ENCODE results near the gene KLHDC2.
"Not testable (repeated sequence)": the region's sequence is repeated elsewhere in the genome, so short reads cannot be mapped to it uniquely, and the experiment has no call there.

The KLHDC2 gene, protein sequence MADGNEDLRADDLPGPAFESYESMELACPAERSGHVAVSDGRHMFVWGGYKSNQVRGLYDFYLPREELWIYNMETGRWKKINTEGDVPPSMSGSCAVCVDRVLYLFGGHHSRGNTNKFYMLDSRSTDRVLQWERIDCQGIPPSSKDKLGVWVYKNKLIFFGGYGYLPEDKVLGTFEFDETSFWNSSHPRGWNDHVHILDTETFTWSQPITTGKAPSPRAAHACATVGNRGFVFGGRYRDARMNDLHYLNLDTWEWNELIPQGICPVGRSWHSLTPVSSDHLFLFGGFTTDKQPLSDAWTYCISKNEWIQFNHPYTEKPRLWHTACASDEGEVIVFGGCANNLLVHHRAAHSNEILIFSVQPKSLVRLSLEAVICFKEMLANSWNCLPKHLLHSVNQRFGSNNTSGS

DNA sequence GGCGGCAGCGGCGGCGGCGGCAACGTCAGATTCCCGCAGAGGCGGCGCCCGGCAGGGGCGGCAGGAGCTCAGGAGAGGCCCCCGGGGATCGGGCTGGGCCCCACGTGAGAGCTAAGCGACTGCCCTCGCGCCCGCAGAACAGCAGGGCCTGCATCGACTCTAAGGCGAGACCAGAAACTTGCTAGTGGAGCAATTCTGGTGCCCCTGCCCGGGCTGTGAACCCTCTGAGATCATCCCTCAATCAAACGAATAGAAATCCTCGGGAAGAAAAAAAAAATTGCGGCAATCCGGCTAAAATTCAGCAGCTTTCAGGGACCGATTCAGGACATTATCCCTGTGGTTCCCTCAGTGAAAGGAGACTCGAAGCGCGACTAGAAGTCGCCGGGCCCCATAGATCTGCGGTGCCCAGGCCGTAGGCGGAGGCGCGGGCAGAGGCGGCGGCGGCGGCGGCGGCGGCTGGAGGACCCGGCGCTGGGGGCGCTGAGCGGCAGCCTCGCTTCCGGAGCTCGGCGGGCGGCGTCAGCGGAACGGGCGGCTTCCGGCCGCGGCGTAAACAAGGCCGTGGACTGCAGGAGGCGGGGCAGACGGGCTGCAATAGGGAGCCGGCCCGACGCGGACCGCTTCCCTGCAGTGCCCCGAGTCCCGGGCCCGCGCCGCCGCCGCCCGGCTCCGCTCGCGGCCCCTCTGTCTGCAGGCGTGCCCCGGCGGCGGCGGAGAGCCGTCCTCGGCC, at the start of gene KLHDC2:
Gene KLHDC2 (plus strand): TSS at position 583 of the 730 bp plus-strand sequence. CDS start 316 bp downstream, outside the sequence.
- peak; percentile 70 for DNase-seq (ENCODE audit: low read depth)

DNA sequence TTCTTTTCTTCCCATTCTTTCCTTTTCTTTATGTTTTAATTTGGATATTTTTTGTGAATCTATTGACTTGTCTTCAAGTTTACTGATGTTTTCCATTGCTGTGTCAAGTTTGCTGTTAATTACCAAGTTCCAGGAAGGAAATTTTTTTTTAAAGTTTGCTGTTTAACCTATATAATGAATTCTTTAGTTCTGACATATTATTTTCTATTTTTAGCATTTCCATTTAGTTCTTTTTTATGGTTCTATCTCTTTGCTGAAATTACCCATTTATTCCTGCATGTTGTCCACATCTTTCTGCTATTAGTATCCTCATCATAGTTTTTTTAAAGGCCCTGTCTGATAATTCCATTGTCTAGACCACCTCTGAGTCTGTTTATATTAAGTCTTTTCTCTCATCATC, 47.2 kb upstream of the KLHDC2 start:
- no peak for DNase-seq (ENCODE audit: low read depth)

DNA sequence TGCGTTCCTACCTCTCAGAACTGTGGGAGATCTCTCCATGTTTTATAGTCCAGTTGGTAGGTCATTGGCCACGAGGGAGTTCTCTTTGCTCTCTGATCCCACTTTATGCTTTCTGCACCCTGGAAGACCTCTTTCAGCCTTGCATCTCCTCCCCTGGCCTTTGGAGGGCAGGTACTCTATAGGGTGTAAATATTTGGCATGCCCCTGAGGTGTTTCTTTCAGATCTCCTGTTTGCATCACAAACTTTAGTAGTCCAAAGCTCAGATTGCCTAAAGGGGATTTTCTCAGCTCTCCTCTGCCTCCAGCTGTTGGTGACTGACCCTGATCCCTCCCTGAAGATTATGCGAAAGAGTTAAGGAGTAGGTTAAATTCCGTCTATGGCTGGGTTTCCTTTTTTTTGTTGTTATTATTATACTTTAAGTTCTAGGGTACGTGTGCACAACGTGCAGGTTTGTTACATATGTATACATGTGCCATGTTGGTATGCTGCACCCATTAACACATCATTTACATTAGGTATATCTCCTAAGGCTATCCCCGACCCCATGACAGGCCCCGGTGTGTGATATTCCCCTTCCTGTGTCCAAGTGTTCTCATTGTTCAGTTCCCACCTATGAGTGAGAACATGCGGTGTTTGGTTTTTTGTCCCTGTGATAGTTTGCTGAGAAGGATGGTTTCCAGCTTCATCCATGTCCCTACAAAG, 46.1 kb upstream of the KLHDC2 start:
- not testable (repeated sequence) for DNase-seq (ENCODE audit: low read depth)

DNA sequence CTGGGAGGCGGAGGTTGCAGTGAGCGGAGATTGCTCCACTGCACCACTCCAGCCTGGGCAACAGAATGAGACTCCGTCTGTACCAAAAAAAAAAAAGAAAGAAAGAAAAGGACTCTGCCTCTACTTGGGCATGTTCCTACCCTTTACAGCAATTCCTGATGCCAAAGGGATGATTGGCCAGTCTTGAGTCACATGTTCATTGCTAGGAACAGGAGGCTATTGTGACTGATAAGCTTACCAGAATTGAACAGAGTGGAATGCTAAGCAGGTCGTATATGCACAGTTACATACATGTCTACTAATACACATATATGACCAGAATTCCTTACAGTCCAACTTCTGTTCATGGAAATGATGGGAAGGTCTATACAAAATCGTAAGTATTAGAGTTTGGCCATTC, 40.8 kb upstream of the KLHDC2 start:
- no peak for DNase-seq (ENCODE audit: low read depth)

DNA sequence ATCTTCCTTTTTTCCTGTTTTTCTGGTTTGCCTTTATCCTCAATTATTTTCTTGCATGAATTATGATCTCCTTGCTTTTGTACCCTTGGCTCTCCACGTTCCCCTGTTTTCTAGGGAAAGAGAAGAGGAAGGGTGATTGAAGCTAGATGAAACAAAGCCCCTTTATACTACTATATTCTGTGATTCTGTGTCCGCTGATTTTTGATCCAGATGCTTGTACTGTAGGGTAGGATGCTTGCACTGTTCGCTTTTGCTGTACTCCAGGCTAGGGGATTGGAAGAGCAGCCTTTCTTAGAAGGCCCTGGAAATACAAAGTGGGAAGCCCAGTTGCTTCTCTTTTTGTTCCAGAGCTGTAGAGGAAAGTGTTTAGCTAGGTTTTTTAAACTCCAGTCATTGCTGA, 35.1 kb upstream of the KLHDC2 start:
- no peak for DNase-seq (ENCODE audit: low read depth)

DNA sequence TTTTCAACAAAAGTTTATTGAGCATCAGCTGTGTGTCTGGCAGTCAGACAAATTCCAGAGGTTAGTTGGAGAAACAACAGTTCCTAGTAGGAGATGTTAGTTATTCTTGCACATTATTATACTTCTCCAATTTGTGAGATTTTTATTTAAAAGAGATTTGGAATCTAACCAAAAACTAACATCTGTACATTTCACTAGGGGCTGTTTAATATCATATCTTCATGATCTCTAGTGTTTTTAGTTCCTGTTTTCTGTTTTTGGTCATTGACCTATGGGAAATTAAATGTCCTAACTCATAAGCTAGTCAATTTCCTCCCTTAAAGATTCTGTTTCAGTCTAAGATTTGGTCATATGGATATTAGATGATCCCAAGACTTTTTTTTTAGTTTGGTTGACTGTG, 34.1 kb upstream of the KLHDC2 start:
- no peak for DNase-seq (ENCODE audit: low read depth)

DNA sequence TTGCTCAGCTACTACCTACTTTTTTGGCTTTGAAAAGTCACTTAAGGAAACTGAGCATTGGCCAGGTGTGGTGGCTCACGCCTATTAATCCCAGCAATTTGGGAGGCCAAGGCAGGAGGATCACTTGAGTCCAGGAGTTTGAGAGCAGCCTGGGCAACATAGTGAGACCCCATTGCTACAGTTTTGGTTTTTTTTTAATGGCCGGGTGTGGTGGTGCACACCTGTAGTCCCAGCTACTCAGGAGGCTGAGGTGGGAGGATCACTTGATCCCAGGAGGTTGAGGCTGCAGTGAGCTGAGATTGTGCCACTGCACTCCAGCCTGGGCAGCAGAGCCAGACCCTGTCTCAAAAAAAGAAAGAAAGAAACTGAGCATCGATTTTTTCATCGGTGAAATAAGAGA, 32.3 kb upstream of the KLHDC2 start:
- DNase-seq (ENCODE audit: low read depth), result not testable (repeated sequence)

DNA sequence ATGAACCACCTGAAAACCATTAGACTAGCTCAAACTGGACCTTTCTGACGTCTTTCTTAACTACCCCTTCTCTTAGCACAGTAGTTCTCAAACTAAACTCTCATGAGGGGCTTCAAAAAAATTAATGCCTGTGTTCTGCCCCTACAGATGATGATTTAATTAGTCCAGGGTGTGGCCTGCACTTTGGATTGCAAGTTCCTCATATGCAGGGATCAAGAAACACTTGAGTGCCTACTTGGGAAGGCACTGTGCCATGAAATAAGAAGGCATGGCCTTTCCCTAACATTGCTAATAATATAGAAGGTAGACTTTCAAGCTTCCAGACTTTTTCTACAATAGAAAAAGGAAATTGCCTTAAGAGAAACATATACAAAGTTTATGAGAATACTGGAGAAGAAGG, 22.8 kb upstream of the KLHDC2 start:
- DNase-seq (ENCODE audit: low read depth), result no peak

DNA sequence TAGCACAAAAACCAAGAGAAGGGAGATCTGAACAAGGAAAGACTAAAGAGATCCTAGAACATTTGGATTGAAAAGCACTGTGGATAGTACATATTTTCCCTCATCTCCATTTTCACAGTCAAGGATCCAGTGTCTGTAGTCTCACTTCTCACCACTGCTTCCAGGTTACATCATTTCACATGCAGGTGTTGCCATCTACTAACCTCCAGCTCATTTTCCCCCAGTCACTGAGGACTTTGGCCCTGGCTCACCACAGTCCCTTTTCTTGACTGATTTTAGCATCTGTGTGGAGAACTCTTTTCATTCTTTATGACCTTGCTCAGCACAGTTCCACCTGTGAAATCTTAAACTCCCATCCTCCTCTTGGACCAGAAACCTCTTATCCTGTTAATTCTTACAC, 21.5 kb upstream of the KLHDC2 start:
- not testable (repeated sequence) for DNase-seq (ENCODE audit: low read depth)

DNA sequence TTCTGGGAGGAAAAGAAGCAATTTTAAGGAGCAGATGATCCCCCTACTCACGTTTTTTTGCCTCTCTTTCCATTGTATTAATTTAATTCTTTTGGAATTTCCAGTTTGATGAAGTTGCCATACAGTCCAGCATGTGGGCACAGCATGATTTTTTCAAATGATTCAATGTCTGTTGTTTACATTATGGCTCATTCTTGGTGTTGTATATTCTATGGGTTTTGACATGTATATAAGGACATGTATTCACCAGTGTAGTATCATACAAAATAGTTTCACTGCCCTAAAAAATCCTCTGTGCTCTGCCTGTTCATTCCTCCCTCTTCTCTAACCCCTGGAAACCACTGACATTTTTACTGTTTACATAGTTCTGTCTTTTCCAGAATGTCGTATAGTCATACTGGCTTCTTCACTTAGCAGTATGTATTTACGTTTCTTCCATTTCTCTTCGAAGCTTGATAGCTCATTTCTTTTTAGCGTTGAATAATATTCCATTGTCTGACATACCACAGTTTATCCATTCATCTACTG, 13.3 kb upstream of the KLHDC2 start:
- no peak for DNase-seq (ENCODE audit: low read depth)

DNA sequence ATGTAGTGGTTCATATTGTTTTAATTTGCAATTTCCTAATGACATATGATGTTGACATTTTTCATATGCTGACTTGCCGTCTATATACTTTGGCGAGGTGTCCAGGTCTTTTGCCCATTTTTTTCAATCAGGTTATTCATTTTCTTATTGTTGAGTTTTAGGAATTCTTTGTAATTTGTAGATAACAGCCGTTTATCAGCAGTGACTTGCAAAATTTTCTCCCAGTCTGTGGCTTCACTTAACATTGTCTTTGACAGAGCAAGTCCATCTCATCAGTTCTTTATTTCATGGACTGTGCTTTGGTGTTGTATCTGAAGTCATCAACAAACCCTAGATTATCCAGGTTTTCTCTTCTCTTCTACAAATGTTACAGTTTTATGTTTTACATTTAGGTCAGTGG, 12.6 kb upstream of the KLHDC2 start:
- DNase-seq (ENCODE audit: low read depth), result no peak

DNA sequence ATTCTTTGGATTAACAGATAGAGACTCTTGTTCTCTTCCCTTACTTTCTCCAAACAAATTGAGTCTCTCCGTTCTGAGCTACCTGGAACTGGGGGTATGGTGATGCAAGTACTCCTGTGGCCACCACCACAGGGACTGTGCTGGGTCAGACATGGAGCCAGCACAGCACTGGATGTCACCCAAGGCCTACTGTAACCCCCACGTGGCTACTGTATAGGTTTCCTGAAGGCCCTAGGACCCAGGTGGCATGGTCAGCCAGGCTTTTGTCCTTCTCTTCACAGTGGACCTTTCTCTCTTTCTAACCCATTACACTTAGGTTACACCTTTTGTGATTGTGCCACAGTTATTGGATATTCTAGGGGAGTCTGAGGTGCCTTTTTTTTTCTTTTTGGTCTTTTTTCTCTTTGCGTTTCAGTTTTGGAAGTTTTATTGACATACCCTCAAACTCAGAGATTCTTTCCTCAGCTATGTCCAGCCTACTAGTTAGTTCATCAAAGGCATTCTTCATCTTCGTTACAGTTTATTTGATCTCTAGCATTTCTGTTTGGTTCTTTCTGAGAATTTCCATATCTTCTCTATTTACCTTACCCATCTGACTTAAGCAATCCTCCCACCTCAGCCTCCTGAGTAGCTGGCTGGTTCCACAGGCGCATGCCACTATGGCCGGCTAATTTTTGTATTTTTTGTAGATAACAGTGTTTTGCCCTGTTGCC, 6.0 kb upstream of the KLHDC2 start:
- no peak for DNase-seq (ENCODE audit: low read depth)

DNA sequence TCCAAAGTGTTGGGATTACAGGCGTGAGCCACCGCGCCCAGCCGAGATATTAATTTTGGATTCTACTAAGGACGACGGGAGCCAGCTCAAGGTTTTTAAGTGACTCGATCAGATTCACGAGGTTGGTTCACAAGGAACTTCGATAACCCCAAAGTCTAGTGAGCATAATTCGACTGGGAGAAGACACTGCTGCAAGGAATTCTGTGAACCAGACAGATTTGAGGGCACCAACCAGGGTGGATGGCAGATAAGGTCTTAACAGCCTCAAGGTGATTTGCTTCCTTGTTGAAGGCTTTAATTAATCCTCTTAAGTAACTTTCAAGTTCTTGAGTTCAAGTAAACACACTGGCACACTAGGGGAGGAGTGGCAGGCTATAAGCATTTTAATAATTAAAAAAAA, 1.1 kb upstream of the KLHDC2 start:
- DNase-seq (ENCODE audit: low read depth), result no peak

DNA sequence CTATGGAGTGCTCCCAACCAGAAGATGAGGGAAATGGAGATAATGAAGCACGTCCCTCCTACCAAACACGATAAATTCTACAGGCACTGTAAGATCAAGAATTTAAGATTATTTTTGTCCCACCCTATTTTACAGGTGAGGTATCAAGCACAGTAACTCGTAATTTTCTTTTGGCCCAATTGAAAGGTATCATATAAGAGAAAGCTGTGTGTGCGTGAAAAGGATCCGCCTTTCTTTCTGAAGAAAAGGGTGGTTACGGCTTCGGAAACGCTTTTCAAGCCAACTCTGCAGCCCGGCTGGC, 733 bp upstream of the KLHDC2 start:
- DNase-seq (ENCODE audit: low read depth), result no peak

DNA sequence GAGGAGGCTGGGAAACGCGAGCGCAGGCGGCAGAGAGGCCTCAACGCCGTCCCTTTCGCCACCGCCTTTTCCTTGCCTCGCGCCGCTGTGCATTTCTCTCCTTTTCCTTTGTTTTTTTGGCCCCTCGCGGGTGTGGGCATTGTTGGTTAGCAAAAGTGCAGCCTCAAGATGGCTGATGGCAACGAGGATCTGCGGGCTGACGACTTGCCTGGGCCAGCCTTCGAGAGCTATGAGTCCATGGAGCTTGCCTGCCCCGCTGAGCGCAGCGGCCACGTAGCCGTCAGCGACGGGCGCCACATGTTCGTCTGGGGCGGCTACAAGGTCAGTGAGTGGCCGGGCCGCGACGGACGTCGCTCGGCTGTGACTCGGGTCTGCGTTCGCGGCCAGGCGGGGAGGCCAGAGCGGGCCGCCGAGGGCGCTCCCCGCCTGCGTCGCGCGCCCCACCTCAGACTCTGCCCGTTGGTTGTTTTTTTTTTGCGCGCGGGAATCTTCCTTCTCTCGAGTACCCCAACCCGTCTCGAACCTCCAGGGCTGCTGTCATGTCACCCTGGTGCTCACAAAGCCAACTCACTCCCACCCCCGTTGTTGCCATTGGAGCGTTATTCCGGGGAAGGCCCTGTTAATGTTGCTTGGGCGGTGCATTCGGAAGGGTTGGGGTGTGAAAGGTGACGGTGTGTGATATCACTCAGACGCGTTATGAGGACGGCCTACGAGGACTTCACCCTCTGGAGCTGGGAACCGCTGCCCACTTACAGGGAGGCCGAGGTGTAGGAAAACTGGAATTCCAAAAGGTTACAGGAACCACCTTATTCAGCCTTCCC, 558 bp downstream of the KLHDC2 start:
- DNase-seq (ENCODE audit: low read depth), result peak; percentile 24

DNA sequence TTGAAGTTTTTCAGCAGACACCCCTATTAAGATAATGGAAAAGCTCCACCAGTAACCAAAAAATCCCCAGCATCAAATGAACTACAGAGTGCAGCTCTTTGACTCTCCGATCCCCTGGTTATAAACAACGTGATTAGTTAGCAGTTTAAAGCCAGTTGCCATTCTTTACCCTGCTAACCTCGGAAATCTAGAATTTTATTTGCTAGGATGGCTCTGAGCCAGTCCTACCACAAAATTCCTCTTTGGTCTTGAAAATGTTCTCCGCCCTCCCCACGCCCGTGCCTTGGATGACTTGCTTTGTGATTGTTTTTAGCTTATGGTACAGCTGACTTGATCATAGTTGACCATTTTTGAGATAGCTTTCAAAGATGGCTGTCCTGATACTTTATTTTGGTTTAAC, 1.2 kb downstream of the KLHDC2 start:
- DNase-seq (ENCODE audit: low read depth), result no peak

DNA sequence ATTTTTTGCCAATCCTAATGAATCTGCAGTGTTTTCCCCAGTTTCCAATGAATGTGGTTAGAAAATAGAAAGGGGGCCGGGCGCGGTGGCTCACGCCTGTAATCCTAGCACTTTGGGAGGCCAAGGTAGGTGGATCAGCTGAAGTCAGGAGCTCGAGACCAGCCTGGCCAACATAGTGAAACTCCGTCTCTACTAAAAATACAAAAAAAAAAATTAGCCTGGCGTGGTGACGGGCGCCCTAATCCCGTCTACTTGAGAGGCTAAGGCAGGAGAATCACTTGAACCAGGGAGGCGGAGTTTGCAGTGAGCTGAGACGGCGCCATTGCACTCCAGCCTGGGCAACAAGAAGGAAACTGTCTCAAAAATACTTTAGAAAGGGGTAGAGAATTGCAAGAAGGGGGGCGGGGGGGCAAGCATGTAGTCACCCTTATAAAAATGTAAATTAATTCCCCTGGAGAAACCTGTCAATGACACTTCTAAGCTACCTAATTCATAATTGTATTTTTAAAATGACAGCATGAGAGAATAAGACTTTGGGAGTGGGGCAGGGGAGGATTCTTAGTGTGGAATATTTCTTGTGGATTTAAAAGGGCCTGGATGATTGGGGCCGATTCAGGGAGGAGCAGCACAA, 1.7 kb downstream of the KLHDC2 start:
- no peak for DNase-seq (ENCODE audit: low read depth)

DNA sequence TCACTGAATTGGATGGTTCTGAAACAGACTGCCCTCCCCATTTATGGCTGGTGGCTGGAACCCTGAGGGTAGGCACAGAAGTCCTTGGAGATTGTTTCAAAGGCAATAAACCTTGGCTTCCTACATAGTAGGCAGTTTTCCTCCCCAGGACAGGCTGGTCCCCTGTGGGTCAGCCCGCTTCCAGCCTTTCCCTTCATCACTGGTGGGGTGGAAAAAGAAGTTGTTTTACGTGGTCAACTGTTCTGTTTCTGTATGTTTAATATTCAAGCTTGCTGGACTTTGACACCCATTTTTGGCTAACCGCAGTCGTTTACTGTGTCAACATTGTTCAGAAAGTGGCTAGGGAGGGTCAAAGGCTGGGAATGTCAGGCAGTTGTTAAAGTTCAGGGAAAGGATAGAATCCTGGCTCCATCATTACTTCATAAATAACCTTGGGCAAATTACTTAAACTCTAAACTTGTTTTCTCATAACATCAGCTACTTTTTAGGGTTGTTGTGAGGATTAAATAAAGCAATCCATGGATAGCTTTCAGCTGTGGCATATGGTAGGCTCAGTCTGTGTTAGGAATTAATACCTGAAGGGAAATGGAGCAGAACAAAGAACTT, 2.4 kb downstream of the KLHDC2 start:
- DNase-seq (ENCODE audit: low read depth), result no peak

DNA sequence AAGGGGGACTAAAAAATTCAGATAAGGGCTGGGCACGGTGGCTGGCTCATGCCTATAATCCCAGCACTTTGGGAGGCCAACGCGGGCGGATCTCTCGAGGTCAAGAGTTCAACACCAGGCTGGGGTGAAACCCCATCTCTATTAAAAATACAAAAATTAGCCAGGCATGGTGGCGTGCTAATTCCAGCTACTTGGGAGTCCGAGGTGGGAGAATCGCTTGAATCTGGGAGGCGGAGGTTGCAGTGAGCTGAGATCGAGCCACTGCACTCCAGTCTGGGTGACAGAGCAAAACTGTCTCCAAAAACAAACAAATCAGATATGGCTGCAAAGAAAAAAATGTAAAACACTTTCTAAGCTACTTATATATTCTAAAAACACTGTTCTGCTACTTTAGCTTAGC, 3.7 kb downstream of the KLHDC2 start:
- not testable (repeated sequence) for DNase-seq (ENCODE audit: low read depth)

DNA sequence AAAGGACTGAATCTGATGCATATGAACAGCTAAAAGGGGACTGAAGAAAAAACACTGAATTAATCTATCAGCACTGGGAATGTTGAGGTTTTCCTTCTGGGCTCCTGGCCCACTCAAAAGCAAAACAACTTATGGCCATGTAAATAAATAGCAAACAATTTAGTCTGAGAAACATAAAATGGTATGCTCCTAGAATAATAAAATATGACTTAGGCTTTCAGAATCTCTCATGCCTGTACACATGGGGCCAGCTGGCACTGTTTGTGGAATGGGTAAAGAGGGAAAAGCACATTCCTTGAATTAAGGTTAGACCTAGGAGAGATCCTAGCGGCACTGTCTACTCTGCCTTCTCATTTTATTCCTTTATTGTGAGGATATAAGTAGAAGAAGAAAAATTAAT, 6.2 kb downstream of the KLHDC2 start:
- DNase-seq (ENCODE audit: low read depth), result no peak

All from stimulated activated CD8-positive, alpha-beta memory T cell treated with anti-CD3 and anti-CD28 coated beads, Interleukin-12 subunit alpha, Interleukin-12 subunit beta, amount 100 ng/mL, for 1 hour (primary cell).